ENCODE results near the gene KRT33A.

KRT33A gene

DNA sequence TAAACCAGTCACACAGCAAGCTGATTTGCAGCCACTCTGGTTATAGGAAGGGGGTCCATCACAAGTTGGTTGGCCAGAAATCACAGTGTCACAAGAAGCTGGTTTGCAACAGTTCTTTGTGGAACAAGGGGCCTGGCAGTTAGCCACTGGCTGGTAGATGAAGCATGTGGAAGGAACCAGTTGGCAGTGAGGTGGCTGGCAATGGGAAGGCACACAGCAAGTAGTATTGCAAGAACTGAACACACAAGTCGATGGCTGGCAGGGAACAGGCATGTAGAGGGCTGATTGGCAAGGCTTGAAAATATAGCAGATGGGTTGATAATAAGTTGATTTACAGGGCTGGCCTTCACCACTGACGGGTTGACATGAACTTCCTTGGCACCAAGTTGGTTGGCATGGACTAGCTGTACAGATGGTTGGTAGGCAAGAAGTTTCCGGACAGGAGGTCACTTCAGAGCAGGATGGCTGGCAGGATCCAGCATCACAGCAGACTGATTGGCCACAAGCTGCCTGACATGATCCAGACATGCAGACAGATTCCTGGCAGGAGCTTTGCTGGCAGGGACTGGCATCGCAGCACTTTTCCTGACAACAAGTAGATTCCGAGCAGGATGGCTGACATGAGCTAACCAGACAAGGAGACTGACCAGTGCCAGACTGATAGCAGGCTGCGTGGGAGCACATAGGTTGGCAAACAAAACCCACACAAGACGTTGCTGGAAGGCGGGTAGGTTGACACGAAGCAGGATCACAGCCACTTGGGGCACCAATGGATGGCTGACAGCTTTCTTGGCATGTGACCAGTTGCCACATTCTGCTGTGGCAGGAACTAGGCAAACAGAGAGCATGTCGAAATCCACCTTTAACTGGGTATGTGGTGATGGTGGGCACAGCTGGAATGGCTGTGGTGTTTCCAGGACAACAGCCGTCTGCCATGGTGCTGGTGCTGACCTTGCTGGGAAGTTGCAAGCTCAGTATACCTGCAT is 48.4 kb downstream of the KRT33A start, which contains the start of gene KRTAP29-1:
Gene KRTAP29-1, minus strand, starts transcription at position 936 of the 986 bp plus-strand sequence. Its CDS starts 0 bp downstream, at position 936.
- DNase-seq (ENCODE audit: low read depth), result no peak

DNA sequence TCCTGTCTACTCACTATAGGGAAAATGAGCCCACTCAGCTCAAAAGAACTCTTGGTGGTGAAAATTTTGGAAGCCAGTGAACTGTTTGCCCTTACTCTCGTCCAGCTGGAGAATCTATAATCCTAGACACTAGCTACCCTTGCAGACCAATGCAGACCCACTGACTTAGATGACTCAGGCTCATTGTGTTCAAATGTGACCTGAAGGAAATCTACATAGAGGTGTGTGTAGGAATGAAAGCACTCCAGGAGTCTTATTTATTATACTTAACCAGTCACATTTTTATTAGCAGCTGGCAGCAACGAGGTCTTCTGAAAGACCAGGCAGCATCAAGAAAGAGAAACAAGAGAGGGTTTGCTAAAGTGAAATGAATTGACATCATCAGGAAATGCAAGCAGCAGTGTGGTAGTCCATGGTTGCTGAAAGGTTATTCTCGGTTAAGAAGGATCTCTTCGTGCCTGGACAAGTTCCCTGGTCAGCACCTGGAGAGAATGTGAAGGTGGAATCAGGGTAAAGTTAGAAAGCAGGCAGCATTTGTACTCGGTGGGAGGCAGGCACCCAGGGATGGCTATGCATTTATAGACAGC is 49.3 kb downstream of the KRT33A start:
- no peak for DNase-seq (ENCODE audit: low read depth)

DNA sequence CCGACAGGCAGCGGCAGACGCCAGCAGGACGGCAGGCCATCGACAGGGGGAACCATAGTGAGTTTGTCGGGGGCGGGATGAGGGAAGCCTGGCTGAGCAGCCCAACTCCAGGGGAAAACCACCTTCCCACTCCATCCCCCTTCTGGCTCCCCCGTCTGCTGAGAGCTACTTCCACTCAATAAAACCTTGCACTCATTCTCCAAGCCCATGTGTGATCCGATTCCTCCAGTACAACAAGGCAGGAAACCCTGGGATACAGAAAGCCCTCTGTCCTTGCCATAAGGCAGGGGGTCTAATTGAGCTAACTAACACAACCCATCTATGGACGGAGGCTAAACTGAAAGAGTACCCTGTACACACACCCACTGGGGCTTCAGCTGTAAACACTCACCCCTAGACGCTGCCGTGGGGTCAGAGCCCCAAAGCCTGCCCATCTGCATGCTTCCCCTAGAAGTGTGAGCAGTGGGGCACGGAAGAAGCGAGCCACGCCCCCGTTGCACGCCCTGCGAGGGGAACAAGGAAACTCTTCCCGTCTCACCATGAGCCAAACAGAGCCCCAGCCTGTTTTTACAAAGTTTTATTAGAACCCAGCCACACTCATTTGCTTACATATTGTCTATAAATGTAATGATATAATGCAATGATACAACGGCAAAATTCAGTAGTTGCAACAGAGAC is 52.0 kb downstream of the KRT33A start:
- DNase-seq (ENCODE audit: low read depth), result no peak

DNA sequence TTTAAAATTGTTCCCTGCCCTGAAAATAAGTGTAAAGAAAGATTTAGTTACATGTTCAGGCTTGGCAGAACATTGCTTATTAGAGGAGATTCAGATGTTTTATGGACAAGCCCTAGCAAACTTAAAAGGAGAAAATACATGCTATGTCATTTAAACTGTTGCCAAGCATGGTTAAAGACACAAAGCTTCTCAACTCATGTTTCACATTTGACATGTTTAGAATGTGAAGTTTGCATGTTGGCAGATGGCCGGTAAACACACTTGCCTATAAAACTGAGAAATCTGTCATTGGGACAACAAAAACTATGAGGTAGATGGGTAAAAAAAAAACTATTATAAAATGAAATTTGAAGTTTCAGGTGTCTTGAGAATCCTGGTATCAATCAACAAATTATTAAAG is 53.8 kb downstream of the KRT33A start:
- no peak for DNase-seq (ENCODE audit: low read depth)
